ENCODE results near the gene HDAC4. TPM values are rescaled to one million over a fixed set of nuclear protein-coding genes. Genes with fewer than 3 reads are reported as not detected.

Gene HDAC4
- total and polyA plus RNA-seq, 2 of the 8 experiments (the other 6 are each of a cell fraction or from before 2014, with no cell fraction given): 15.4 to 31.5 TPM

- TF ChIP-seq TBP (IDR thresholded peaks at IDR 0.05; ENCODE audit: low read depth, low read length): no peak
- no peak for TF ChIP-seq SUZ12 (IDR thresholded peaks at IDR 0.05; ENCODE audit: low read length)
- no peak for TF ChIP-seq NANOG (IDR thresholded peaks at IDR 0.05; ENCODE audit: insufficient read depth, low read depth, low read length, poor library complexity, severe bottlenecking)
- TF ChIP-seq SIN3A (conservative IDR thresholded peaks at IDR 0.05 in 1 of 2, IDR thresholded peaks at IDR 0.05 in 1 of 2; ENCODE audit: low read depth in 1 of 2, low read length in 2 of 2): no peak
- no peak for TF ChIP-seq EGR1 (IDR thresholded peaks at IDR 0.05; ENCODE audit: borderline replicate concordance, low read depth, low read length)
- no peak for TF ChIP-seq SP4 (IDR thresholded peaks at IDR 0.05; ENCODE audit: low read length)
- no peak for TF ChIP-seq SIX5 (IDR thresholded peaks at IDR 0.05; ENCODE audit: low read depth, low read length)
- no peak for TF ChIP-seq CHD7 (IDR thresholded peaks at IDR 0.05; ENCODE audit: insufficient replicate concordance, low read length)
- no peak for TF ChIP-seq FOSL1 (IDR thresholded peaks at IDR 0.05; ENCODE audit: insufficient read depth, low read depth, low read length)
Measured at GRCh38 chr2:239394978-239395377, 5.8 kb downstream of the HDAC4 start (continued).

Data from H1 (cell line).